IPS-15b (cell line): ENCODE results near the gene WNK1.

Experiments used
- H3K27me3 ChIP-seq: one replicate; pipeline ENCODE4 v1.6.1; 2013; ENCODE audit warnings: low read length; ENCODE audit not compliant: control insufficient read depth, insufficient read depth
- H3K36me3 ChIP-seq: one replicate; pipeline ENCODE4 v1.6.1; 2013; ENCODE audit warnings: low read length; ENCODE audit not compliant: control insufficient read depth, insufficient read depth
- H3K4me1 ChIP-seq: one replicate; pipeline ENCODE4 v1.6.1; 2013; ENCODE audit warnings: mild to moderate bottlenecking, low read length; ENCODE audit not compliant: control insufficient read depth, insufficient read depth
- H3K4me3 ChIP-seq: one replicate; pipeline ENCODE4 v1.5.1; 2013; ENCODE audit warnings: low read depth, low read length
- H3K9ac ChIP-seq: one replicate; pipeline ENCODE4 v1.6.1; 2013; ENCODE audit warnings: low read depth, mild to moderate bottlenecking, low read length
- H3K9me3 ChIP-seq: one replicate; pipeline ENCODE4 v1.6.1; 2013; ENCODE audit warnings: mild to moderate bottlenecking, low read length; ENCODE audit not compliant: control insufficient read depth, insufficient read depth

The WNK1 gene

DNA sequence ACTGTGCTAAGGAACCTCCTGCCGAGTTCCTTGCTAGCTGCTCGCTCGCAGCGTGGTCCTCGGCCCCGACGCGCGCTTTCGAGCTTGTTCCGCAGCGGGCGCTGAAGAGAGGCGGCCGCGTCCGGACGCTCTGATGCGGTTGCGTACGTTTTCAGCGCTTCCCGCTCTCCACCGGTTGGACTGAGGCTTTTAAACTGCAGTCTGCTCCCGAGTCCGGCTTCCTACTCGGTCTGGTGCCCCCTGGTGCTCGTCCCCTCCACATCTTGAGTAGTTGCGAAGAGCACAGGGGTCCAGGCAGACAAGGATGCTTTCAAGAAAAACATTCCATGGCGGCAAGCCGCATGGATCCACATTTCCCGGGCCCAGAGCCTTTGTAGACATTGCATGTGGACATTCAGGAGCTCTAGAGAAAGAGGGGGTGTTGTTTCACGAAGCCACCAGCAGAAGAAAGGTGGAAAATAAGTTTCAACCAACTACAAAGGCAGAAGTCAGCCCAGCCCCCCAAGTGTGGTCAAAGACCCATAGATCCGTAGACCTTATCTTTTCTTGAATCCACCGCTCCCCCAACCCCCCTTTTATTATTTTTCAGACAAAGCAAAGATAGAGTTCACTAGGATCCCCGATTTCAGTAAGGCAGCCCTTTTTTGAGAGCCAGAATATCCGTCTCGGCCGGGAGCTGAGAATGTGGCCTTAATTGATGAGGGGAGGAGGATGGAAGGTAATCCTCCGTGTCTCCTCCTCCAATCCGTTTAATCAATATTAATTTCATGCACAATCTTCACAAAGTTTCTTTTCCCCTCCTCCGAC, 984 bp upstream of the WNK1 start:
- Histone ChIP-seq H3K4me3 (peak overlapping the region; percentile 50), H3K9me3 (no peaks in the 10 kb centered on the region), H3K27me3 (no peaks in the 10 kb centered on the region), H3K4me1 (no peaks in the 10 kb centered on the region), H3K9ac (peak overlapping the region; percentile 62), H3K36me3 (peaks cover 2% of the 10 kb centered on the region)

DNA sequence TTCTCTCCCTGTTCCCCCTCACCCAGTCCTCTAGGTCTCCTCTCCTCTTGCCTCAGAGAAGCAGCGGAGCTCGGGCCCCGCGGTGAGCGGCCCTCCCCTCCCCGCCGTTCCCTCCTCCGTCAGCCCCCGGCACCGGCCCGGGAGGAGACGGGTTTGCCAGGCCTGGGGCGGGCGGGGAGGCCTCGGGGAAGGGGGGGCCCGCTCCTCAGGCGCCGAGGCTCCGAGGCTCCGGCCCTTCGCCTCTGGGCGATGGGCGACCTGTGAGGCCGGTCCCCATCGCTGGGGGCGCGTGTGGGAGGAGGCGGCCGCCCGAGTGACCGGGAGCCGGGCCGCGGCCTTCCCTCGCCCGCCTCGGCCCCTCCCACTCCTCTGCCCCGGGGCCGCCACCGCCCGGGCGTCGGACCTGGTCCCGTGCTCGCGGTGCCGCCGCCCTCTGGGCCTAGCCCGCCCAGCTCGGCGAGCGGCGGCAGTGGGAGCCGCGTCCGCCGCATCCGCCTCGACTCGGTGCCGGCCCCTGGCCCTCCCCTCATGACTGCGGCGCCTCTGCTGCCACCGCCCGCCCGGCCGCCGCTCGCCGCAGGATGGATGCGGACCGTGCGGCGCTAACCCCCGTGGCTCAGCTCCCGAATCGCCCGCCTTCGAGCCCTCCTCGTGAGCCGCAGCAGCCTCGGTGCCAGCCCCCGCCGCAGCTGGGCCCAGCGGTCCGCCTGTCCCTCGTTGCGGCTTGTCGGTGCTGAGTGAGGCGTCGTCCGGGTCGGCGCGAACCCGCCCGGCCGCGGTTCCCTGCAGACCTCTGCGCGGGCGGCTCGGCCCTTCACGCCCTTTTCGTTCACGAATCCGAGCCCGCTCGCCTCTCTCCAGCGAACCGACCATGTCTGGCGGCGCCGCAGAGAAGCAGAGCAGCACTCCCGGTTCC, 574 bp downstream of the WNK1 start:
- Histone ChIP-seq H3K36me3 (peaks cover 2% of the 10 kb centered on the region), H3K9ac (peak overlapping the region; percentile 70), H3K9me3 (no peaks in the 10 kb centered on the region), H3K27me3 (no peaks in the 10 kb centered on the region), H3K4me3 (peak overlapping the region; percentile 90), H3K4me1 (no peaks in the 10 kb centered on the region)

DNA sequence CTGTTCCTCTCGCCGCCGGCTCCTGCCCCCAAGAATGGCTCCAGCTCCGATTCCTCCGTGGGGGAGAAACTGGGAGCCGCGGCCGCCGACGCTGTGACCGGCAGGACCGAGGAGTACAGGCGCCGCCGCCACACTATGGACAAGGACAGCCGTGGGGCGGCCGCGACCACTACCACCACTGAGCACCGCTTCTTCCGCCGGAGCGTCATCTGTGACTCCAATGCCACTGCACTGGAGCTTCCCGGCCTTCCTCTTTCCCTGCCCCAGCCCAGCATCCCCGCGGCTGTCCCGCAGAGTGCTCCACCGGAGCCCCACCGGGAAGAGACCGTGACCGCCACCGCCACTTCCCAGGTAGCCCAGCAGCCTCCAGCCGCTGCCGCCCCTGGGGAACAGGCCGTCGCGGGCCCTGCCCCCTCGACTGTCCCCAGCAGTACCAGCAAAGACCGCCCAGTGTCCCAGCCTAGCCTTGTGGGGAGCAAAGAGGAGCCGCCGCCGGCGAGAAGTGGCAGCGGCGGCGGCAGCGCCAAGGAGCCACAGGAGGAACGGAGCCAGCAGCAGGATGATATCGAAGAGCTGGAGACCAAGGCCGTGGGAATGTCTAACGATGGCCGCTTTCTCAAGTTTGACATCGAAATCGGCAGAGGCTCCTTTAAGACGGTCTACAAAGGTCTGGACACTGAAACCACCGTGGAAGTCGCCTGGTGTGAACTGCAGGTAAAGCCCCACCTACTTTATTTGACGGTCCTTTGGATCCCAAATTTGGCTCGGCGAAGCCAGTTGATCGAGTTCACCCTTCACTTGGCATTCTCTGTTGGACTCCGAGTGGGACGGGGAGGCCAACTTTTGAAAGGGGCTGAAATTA, 1.5 kb downstream of the WNK1 start:
- Histone ChIP-seq H3K27me3 (no peaks in the 10 kb centered on the region), H3K4me1 (peaks cover 3% of the 10 kb centered on the region), H3K9ac (peak overlapping the region; percentile 70), H3K9me3 (no peaks in the 10 kb centered on the region), H3K4me3 (peak overlapping the region; percentile 90), H3K36me3 (peaks cover 2% of the 10 kb centered on the region)

DNA sequence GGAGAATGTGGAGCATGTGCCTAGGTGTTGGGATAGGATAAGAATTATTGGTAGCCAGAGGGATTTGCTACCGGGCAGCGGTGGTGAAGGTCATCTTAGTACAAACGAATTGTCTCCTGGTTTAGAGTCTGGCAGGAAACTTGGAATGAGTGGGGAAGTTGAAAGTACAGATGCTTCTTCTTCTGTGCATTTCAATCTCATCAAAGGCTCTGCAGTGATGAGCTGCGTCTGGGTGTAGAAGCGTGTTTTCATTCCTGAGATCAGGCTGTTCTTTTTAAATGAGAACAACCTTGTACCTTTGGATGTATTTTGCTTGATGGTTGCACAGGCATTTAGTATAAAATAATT, 2.1 kb downstream of the WNK1 start:
- Histone ChIP-seq H3K4me1 (peaks cover 3% of the 10 kb centered on the region), H3K9me3 (no peaks in the 10 kb centered on the region), H3K4me3 (peak overlapping the region; percentile 90), H3K27me3 (no peaks in the 10 kb centered on the region), H3K9ac (peak overlapping the region; percentile 70), H3K36me3 (peaks cover 2% of the 10 kb centered on the region)

DNA sequence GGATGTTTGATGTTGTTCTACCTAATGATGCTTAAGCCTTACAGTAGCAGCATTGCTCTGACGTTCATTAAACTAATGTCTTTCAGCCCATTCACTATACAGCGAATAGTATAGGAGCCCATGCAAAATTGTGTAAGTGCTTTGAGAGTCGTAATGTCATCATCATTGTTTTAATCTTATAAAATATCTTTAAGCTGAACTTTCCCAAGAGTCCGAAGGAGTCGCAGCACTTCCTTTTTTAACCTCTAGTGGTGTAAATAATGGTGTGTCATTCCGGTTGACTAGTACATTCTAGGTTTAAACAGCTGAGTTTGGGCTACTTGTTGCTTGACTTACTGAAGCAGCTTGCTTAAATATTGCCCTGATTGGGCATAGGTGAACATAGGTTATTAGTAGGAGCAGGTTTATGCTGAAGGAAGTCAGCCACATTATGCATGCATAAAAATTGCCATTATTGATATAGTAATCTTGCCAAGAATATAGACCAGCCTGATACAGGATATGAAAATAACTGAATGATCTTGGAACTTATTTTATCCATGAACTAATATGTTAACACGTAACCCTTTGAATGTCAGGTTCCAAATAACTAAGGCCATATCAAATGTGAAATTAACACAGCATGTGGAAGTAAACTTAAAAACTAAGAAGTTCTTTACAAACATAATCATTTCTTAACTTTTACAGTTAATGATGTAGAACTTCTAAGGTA, 2.6 kb downstream of the WNK1 start:
- peak overlapping the region; percentile 90 for H3K4me3 ChIP-seq
- no peaks in the 10 kb centered on the region for H3K27me3 ChIP-seq
- H3K9ac ChIP-seq, result no peak overlapping the region
- peaks cover 2% of the 10 kb centered on the region for H3K36me3 ChIP-seq
- H3K9me3 ChIP-seq, result no peaks in the 10 kb centered on the region
- peaks cover 3% of the 10 kb centered on the region for H3K4me1 ChIP-seq

DNA sequence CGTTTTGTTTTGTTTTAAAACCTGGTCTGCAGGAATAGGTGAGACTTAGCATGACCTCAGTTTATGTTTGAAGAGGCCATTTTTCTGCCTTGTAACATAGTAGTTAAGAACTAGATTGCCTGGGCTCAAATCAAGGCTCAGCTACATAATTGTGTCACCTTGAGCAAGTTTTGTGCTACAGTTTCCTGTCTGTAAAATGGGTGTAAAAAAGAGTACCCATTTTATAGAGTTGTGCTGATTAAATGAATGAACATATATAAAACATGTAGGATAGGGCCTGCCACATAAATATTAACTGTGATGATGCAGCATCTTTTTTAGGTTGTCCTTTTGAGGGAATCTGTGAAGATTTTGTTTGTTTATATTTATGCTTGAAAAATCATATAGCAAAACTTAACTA, 7.2 kb downstream of the WNK1 start:
- no peak overlapping the region for H3K9ac ChIP-seq

DNA sequence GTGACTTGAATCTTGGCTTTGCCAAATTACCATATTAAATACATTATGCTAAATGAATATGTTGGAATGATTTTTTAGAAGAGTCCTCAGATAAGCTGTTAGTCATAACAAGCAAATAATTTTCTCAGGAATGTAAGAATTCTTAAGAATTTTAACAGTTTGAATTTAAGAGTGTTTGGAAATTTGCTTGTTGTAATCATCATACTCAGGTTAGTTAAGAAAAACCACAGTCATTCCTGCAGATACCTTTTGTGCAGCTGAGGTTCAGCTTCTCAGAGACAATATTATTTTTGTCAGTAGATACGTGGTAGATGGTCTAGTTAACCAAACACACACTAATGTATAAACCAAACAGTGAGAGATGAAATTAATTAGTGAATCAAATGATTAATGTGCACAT, 8.9 kb downstream of the WNK1 start:
- no peak overlapping the region for H3K9ac ChIP-seq
- no peaks in the 10 kb centered on the region for H3K9me3 ChIP-seq
- H3K4me1 ChIP-seq, result peaks cover 3% of the 10 kb centered on the region
- no peaks in the 10 kb centered on the region for H3K27me3 ChIP-seq
- H3K36me3 ChIP-seq, result no peaks in the 10 kb centered on the region
- H3K4me3 ChIP-seq, result no peak overlapping the region

More for the DNA sequence above, 7.2 kb downstream of the WNK1 start:
- H3K36me3 ChIP-seq, result no peaks in the 10 kb centered on the region
- H3K4me3 ChIP-seq, result no peak overlapping the region
- H3K4me1 ChIP-seq, result peaks cover 3% of the 10 kb centered on the region
- H3K9me3 ChIP-seq, result no peaks in the 10 kb centered on the region
- no peaks in the 10 kb centered on the region for H3K27me3 ChIP-seq

DNA sequence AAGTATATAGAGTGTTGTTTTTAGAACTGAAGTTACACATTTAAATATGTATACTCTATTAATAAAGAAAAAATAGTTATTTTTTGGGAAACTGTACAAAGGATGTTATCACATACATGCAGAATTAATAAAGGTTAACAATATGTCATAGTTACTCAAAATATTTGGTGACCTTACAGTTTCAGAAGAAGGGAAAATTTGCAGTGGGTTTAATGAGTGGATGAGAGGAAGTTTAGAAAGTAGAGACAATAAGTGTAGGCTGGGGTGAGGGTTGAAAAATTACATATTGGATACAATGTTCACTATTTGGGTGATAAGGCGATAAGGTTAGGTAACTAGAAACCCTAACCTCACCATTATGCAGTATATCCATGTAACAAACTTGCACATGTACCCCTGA, 13.5 kb downstream of the WNK1 start:
- Histone ChIP-seq H3K27me3 (no peaks in the 10 kb centered on the region), H3K36me3 (no peaks in the 10 kb centered on the region), H3K9ac (no peak overlapping the region), H3K9me3 (no peaks in the 10 kb centered on the region), H3K4me3 (no peak overlapping the region), H3K4me1 (no peaks in the 10 kb centered on the region)

DNA sequence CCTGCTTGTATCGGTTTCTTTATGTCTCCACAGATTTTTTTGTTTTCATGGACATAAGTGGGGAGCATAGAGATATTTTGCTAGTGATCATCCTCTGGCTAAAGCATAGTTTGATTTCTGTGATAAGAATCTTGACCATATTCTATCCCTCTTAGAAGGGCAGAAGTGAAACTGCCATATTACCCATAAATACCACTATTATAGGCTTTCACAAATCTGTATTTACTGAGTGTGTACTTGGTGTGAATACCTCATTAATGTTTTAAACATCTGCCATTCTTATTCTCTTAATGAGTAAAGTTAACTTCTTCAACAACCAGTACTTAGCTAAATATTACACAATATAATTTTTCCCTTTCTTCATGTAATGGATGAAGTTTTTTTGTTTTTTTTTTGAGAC, 16.1 kb downstream of the WNK1 start:
- H3K9ac ChIP-seq, result no peak overlapping the region
- H3K36me3 ChIP-seq, result no peaks in the 10 kb centered on the region
- H3K4me1 ChIP-seq, result no peaks in the 10 kb centered on the region
- H3K27me3 ChIP-seq, result no peaks in the 10 kb centered on the region
- no peak overlapping the region for H3K4me3 ChIP-seq
- no peaks in the 10 kb centered on the region for H3K9me3 ChIP-seq

DNA sequence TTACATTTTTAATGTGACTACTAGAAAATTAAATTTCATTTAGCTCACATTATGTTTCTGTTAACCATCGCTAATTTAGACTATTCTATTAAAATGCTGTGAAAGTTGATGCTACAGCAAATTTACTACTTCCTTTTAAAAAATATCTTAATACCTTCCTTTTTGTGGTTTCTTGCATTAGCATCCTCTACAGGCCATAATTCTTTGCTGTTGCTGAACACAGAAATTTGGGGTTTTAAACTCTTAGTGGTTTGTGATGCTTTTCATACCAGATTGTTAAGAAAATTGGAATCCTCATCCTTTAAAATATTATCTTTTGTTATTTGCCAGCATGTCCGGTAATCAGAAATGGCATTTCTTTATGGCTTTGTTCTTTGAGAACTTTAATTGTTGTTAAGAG, 18.1 kb downstream of the WNK1 start:
- H3K27me3 ChIP-seq, result no peaks in the 10 kb centered on the region
- no peaks in the 10 kb centered on the region for H3K9me3 ChIP-seq
- H3K36me3 ChIP-seq, result no peaks in the 10 kb centered on the region
- no peak overlapping the region for H3K4me3 ChIP-seq
- H3K4me1 ChIP-seq, result no peaks in the 10 kb centered on the region
- no peak overlapping the region for H3K9ac ChIP-seq
